WTC11 (cell line): Measurements from ENCODE around the gene IZUMO4. TPM values are rescaled to one million over a fixed set of nuclear protein-coding genes. Genes with fewer than 3 reads are reported as not detected.

ENCODE experiments used
- CREB1 ChIP-seq: sonication (generic); formaldehyde crosslinking; IDR thresholded peaks from 2 replicates; pipeline ENCODE4 v1.8.0; 2023; ENCODE audit warnings: mild to moderate bottlenecking, missing genetic modification reagents
- EMX1 ChIP-seq: fragments of 250-450 bp; sonication (Bioruptor Pico); IDR thresholded peaks from 2 replicates; pipeline ENCODE4 v1.8.0; 2021; ENCODE audit warnings: mild to moderate bottlenecking
- ESRRA ChIP-seq: sonication (generic); formaldehyde crosslinking; IDR thresholded peaks from 2 replicates; pipeline ENCODE4 v1.8.1; 2022; ENCODE audit warnings: mild to moderate bottlenecking, missing genetic modification reagents, borderline replicate concordance
- FOXK1 ChIP-seq: sonication (generic); formaldehyde crosslinking; IDR thresholded peaks from 2 replicates; pipeline ENCODE4 v1.8.0; 2022; ENCODE audit warnings: mild to moderate bottlenecking, moderate library complexity, missing genetic modification reagents
- HMGA2 ChIP-seq: fragments of 250-450 bp; sonication (Bioruptor Pico); IDR thresholded peaks from 2 replicates; pipeline ENCODE4 v1.4.0; 2021; ENCODE audit warnings: mild to moderate bottlenecking, moderate library complexity
- IRF2 ChIP-seq: sonication (generic); formaldehyde crosslinking; IDR thresholded peaks from 2 replicates; pipeline ENCODE4 v1.8.0; 2022; ENCODE audit warnings: low read depth, missing genetic modification reagents, borderline replicate concordance
- NFE2L1 ChIP-seq: sonication (generic); formaldehyde crosslinking; IDR thresholded peaks from 2 replicates; pipeline ENCODE4 v1.8.1; 2023; ENCODE audit warnings: missing genetic modification reagents
- TCF7 ChIP-seq: sonication (generic); formaldehyde crosslinking; IDR thresholded peaks from 2 replicates; pipeline ENCODE4 v1.8.0; 2022; ENCODE audit warnings: mild to moderate bottlenecking, low read depth, missing genetic modification reagents, moderate library complexity
- ZNF263 ChIP-seq: sonication (generic); formaldehyde crosslinking; IDR thresholded peaks from 2 replicates; pipeline ENCODE4 v1.8.1; 2022; ENCODE audit warnings: low read depth, mild to moderate bottlenecking, moderate library complexity, missing genetic modification reagents
- ZNF396 ChIP-seq: fragments of 250-450 bp; sonication (Bioruptor Pico); IDR thresholded peaks from 2 replicates; pipeline ENCODE4 v1.8.0; 2021; ENCODE audit warnings: mild to moderate bottlenecking, moderate library complexity, borderline replicate concordance
- total RNA-seq: library from RNA; stranded (reverse); gene quantifications from 3 replicates; pipeline ENCODE4 v1.2.3, GENCODE V29; 2021
- TF ChIP-seq, protein P1 (sequence below): sonication (generic); formaldehyde crosslinking; conservative IDR thresholded peaks from 2 replicates; pipeline ENCODE4 v1.8.1; 2023; ENCODE audit warnings: mild to moderate bottlenecking, low read depth, missing genetic modification reagents, moderate library complexity
- TF ChIP-seq, protein P2 (sequence below): sonication (generic); formaldehyde crosslinking; IDR thresholded peaks from 2 replicates; pipeline ENCODE4 v1.8.1; 2022; ENCODE audit warnings: low read depth, missing genetic modification reagents, borderline replicate concordance
- TF ChIP-seq, protein P3 (sequence below): fragments of 250-450 bp; sonication (Bioruptor Pico); IDR thresholded peaks from 2 replicates; pipeline ENCODE4 v1.9.0; 2021; ENCODE audit warnings: moderate library complexity, mild to moderate bottlenecking, inconsistent platforms, borderline replicate concordance
- TF ChIP-seq, protein P4 (sequence below): sonication (generic); formaldehyde crosslinking; IDR thresholded peaks from 2 replicates; pipeline ENCODE4 v1.8.0; 2022; ENCODE audit warnings: mild to moderate bottlenecking, missing genetic modification reagents
- TF ChIP-seq, protein P5 (sequence below): fragments of 250-450 bp; sonication (Bioruptor Pico); IDR thresholded peaks from 2 replicates; pipeline ENCODE4 v1.9.0; 2021; ENCODE audit warnings: mild to moderate bottlenecking, borderline replicate concordance
- TF ChIP-seq, protein P6 (sequence below): sonication (generic); formaldehyde crosslinking; conservative IDR thresholded peaks from 2 replicates; pipeline ENCODE4 v1.8.1; 2022; ENCODE audit warnings: mild to moderate bottlenecking, missing genetic modification reagents
- TF ChIP-seq, protein P7 (sequence below): sonication (generic); formaldehyde crosslinking; IDR thresholded peaks from 2 replicates; pipeline ENCODE4 v1.8.0; 2023; ENCODE audit warnings: missing genetic modification reagents
- TF ChIP-seq, protein P8 (sequence below): fragments of 250-450 bp; sonication (Bioruptor Pico); IDR thresholded peaks from 2 replicates; pipeline ENCODE4 v1.9.0; 2021; ENCODE audit warnings: mild to moderate bottlenecking
- TF ChIP-seq, protein P9 (sequence below): sonication (generic); formaldehyde crosslinking; IDR thresholded peaks from 2 replicates; pipeline ENCODE4 v1.8.0; 2022; ENCODE audit warnings: missing genetic modification reagents
- TF ChIP-seq, protein P10 (sequence below): sonication (generic); formaldehyde crosslinking; IDR thresholded peaks from 2 replicates; pipeline ENCODE4 v1.8.1; 2022; ENCODE audit warnings: mild to moderate bottlenecking, missing genetic modification reagents, moderate library complexity, borderline replicate concordance

IZUMO4 gene
- total RNA-seq, 1 experiment from 2014 or later: 1.9 TPM

DNA sequence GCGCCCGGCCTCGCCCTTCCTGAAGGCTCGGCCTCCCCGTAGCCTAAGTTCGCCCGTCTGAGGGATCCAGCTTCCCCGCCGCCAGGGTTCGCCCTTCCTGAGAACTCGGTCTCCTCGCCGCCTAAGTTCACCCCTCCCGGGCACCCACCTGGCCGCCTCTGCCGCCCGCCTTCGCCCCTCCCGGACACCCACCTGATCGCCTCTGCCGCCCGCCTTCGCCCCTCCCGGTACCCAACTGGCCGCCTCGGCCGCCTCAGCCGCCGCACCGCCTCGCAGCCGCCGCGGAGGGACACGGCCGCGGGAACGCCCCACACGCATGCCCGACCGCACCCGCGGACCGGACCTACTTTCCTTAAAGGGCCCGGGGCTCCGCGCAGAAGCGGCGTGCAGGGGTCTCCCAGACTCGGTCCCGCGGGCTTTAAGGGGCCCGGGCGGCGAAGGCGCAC, 658 bp upstream of the IZUMO4 start, which contains the start of gene MOB3A (continued):
- TF ChIP-seq, protein P1, sequence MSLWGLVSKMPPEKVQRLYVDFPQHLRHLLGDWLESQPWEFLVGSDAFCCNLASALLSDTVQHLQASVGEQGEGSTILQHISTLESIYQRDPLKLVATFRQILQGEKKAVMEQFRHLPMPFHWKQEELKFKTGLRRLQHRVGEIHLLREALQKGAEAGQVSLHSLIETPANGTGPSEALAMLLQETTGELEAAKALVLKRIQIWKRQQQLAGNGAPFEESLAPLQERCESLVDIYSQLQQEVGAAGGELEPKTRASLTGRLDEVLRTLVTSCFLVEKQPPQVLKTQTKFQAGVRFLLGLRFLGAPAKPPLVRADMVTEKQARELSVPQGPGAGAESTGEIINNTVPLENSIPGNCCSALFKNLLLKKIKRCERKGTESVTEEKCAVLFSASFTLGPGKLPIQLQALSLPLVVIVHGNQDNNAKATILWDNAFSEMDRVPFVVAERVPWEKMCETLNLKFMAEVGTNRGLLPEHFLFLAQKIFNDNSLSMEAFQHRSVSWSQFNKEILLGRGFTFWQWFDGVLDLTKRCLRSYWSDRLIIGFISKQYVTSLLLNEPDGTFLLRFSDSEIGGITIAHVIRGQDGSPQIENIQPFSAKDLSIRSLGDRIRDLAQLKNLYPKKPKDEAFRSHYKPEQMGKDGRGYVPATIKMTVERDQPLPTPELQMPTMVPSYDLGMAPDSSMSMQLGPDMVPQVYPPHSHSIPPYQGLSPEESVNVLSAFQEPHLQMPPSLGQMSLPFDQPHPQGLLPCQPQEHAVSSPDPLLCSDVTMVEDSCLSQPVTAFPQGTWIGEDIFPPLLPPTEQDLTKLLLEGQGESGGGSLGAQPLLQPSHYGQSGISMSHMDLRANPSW (CRISPR knock-in tag): no peak
- TF ChIP-seq, protein P2, sequence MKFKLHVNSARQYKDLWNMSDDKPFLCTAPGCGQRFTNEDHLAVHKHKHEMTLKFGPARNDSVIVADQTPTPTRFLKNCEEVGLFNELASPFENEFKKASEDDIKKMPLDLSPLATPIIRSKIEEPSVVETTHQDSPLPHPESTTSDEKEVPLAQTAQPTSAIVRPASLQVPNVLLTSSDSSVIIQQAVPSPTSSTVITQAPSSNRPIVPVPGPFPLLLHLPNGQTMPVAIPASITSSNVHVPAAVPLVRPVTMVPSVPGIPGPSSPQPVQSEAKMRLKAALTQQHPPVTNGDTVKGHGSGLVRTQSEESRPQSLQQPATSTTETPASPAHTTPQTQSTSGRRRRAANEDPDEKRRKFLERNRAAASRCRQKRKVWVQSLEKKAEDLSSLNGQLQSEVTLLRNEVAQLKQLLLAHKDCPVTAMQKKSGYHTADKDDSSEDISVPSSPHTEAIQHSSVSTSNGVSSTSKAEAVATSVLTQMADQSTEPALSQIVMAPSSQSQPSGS (CRISPR knock-in tag): no peak
- no peak for TF ChIP-seq IRF2 (CRISPR knock-in tag)
- TF ChIP-seq, protein P3, sequence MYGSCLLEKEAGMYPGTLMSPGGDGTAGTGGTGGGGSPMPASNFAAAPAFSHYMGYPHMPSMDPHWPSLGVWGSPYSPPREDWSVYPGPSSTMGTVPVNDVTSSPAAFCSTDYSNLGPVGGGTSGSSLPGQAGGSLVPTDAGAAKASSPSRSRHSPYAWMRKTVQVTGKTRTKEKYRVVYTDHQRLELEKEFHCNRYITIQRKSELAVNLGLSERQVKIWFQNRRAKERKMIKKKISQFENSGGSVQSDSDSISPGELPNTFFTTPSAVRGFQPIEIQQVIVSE (CRISPR knock-in tag): no peak
- TF ChIP-seq, protein P4, sequence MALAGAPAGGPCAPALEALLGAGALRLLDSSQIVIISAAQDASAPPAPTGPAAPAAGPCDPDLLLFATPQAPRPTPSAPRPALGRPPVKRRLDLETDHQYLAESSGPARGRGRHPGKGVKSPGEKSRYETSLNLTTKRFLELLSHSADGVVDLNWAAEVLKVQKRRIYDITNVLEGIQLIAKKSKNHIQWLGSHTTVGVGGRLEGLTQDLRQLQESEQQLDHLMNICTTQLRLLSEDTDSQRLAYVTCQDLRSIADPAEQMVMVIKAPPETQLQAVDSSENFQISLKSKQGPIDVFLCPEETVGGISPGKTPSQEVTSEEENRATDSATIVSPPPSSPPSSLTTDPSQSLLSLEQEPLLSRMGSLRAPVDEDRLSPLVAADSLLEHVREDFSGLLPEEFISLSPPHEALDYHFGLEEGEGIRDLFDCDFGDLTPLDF (CRISPR knock-in tag): no peak
- TF ChIP-seq FOXK1: 0 out of 2 replicates have a peak, but pooled peaks have one; percentile 25
- 0 out of 2 replicates have a peak, but pooled peaks have one; percentile 29 for TF ChIP-seq EMX1 (CRISPR knock-in tag)
- no peak for TF ChIP-seq NFE2L1 (CRISPR knock-in tag)
- TF ChIP-seq ESRRA (CRISPR knock-in tag): peak; percentile 81; the same call in 1 of the 2 replicates
- no peak for TF ChIP-seq ZNF396 (CRISPR knock-in tag)
- no peak for TF ChIP-seq CREB1 (CRISPR knock-in tag)
- TF ChIP-seq, protein P5, sequence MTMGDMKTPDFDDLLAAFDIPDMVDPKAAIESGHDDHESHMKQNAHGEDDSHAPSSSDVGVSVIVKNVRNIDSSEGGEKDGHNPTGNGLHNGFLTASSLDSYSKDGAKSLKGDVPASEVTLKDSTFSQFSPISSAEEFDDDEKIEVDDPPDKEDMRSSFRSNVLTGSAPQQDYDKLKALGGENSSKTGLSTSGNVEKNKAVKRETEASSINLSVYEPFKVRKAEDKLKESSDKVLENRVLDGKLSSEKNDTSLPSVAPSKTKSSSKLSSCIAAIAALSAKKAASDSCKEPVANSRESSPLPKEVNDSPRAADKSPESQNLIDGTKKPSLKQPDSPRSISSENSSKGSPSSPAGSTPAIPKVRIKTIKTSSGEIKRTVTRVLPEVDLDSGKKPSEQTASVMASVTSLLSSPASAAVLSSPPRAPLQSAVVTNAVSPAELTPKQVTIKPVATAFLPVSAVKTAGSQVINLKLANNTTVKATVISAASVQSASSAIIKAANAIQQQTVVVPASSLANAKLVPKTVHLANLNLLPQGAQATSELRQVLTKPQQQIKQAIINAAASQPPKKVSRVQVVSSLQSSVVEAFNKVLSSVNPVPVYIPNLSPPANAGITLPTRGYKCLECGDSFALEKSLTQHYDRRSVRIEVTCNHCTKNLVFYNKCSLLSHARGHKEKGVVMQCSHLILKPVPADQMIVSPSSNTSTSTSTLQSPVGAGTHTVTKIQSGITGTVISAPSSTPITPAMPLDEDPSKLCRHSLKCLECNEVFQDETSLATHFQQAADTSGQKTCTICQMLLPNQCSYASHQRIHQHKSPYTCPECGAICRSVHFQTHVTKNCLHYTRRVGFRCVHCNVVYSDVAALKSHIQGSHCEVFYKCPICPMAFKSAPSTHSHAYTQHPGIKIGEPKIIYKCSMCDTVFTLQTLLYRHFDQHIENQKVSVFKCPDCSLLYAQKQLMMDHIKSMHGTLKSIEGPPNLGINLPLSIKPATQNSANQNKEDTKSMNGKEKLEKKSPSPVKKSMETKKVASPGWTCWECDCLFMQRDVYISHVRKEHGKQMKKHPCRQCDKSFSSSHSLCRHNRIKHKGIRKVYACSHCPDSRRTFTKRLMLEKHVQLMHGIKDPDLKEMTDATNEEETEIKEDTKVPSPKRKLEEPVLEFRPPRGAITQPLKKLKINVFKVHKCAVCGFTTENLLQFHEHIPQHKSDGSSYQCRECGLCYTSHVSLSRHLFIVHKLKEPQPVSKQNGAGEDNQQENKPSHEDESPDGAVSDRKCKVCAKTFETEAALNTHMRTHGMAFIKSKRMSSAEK (CRISPR knock-in tag): no peak
- TF ChIP-seq, protein P6, sequence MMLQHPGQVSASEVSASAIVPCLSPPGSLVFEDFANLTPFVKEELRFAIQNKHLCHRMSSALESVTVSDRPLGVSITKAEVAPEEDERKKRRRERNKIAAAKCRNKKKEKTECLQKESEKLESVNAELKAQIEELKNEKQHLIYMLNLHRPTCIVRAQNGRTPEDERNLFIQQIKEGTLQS (CRISPR knock-in tag): no peak
- TF ChIP-seq, protein P7, sequence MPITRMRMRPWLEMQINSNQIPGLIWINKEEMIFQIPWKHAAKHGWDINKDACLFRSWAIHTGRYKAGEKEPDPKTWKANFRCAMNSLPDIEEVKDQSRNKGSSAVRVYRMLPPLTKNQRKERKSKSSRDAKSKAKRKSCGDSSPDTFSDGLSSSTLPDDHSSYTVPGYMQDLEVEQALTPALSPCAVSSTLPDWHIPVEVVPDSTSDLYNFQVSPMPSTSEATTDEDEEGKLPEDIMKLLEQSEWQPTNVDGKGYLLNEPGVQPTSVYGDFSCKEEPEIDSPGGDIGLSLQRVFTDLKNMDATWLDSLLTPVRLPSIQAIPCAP: no peak
- TF ChIP-seq, protein P8, sequence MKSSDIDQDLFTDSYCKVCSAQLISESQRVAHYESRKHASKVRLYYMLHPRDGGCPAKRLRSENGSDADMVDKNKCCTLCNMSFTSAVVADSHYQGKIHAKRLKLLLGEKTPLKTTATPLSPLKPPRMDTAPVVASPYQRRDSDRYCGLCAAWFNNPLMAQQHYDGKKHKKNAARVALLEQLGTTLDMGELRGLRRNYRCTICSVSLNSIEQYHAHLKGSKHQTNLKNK (CRISPR knock-in tag): no peak
- TF ChIP-seq, protein P9, sequence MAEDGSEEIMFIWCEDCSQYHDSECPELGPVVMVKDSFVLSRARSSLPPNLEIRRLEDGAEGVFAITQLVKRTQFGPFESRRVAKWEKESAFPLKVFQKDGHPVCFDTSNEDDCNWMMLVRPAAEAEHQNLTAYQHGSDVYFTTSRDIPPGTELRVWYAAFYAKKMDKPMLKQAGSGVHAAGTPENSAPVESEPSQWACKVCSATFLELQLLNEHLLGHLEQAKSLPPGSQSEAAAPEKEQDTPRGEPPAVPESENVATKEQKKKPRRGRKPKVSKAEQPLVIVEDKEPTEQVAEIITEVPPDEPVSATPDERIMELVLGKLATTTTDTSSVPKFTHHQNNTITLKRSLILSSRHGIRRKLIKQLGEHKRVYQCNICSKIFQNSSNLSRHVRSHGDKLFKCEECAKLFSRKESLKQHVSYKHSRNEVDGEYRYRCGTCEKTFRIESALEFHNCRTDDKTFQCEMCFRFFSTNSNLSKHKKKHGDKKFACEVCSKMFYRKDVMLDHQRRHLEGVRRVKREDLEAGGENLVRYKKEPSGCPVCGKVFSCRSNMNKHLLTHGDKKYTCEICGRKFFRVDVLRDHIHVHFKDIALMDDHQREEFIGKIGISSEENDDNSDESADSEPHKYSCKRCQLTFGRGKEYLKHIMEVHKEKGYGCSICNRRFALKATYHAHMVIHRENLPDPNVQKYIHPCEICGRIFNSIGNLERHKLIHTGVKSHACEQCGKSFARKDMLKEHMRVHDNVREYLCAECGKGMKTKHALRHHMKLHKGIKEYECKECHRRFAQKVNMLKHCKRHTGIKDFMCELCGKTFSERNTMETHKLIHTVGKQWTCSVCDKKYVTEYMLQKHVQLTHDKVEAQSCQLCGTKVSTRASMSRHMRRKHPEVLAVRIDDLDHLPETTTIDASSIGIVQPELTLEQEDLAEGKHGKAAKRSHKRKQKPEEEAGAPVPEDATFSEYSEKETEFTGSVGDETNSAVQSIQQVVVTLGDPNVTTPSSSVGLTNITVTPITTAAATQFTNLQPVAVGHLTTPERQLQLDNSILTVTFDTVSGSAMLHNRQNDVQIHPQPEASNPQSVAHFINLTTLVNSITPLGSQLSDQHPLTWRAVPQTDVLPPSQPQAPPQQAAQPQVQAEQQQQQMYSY (CRISPR knock-in tag): no peak
- no peak for TF ChIP-seq HMGA2
- TF ChIP-seq, protein P10, sequence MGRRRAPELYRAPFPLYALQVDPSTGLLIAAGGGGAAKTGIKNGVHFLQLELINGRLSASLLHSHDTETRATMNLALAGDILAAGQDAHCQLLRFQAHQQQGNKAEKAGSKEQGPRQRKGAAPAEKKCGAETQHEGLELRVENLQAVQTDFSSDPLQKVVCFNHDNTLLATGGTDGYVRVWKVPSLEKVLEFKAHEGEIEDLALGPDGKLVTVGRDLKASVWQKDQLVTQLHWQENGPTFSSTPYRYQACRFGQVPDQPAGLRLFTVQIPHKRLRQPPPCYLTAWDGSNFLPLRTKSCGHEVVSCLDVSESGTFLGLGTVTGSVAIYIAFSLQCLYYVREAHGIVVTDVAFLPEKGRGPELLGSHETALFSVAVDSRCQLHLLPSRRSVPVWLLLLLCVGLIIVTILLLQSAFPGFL (CRISPR knock-in tag): no peak
- TF ChIP-seq ZNF263: no peak
- TF ChIP-seq TCF7 (CRISPR knock-in tag): no peak
